GM19193 (cell line): ENCODE measurements around the gene GAS2.
A peak's percentile ranks its signal among the peaks of the same experiment; 100 is the strongest.

Source experiments
- POLR2A ChIP-seq: IDR thresholded peaks from 4 replicates; pipeline ENCODE4 v1.6.1; 2011; ENCODE audit not compliant: insufficient read depth, insufficient read length; ENCODE audit errors: extremely low read depth

GAS2 gene

GRCh38 chr11:22666325-22666687 is at the start of gene GAS2:
Gene GAS2 (plus strand): TSS chr11:22666611. CDS start chr11:22674870, 8,259 bp downstream.
- TF ChIP-seq POLR2A: no peak

- no peak for TF ChIP-seq POLR2A
These were observed 48.5 kb upstream of the GAS2 start for GRCh38 chr11:22617868-22618267.

- peak; percentile 29 for TF ChIP-seq POLR2A
These were observed 41.5 kb upstream of the GAS2 start for GRCh38 chr11:22624742-22625447.

- peak; percentile 64 for TF ChIP-seq POLR2A
These were observed 40.7 kb upstream of the GAS2 start, which contains the start of gene FANCF for GRCh38 chr11:22625448-22626287. Gene FANCF (minus strand): TSS chr11:22625823. CDS start chr11:22625810, 13 bp downstream.

- no peak for TF ChIP-seq POLR2A
These were observed 39.7 kb upstream of the GAS2 start for GRCh38 chr11:22626573-22627239.

- TF ChIP-seq POLR2A: no peak
These were observed 39.0 kb upstream of the GAS2 start for GRCh38 chr11:22627421-22627820.

GRCh38 chr11:22633354-22633902 is 33.0 kb upstream of the GAS2 start:
- TF ChIP-seq POLR2A: no peak

GRCh38 chr11:22634897-22635629 is 31.3 kb upstream of the GAS2 start:
- no peak for TF ChIP-seq POLR2A

- no peak for TF ChIP-seq POLR2A
These were observed 30.7 kb upstream of the GAS2 start for GRCh38 chr11:22635689-22636088.

- TF ChIP-seq POLR2A: no peak
These were observed 25.5 kb upstream of the GAS2 start for GRCh38 chr11:22640862-22641261.

- no peak for TF ChIP-seq POLR2A
These were observed 24.9 kb upstream of the GAS2 start for GRCh38 chr11:22641559-22641958.

- TF ChIP-seq POLR2A: no peak
These were observed 10.3 kb upstream of the GAS2 start for GRCh38 chr11:22656130-22656529.

GRCh38 chr11:22657101-22657694 is 9.2 kb upstream of the GAS2 start:
- no peak for TF ChIP-seq POLR2A

- TF ChIP-seq POLR2A: no peak
These were observed 6.6 kb upstream of the GAS2 start for GRCh38 chr11:22659783-22660182.
